ENCODE results near the gene ELOB. TPM values are rescaled to one million over a fixed set of nuclear protein-coding genes. Genes with fewer than 3 reads are reported as not detected.

Gene ELOB
- total and polyA plus RNA-seq, 2 of the 13 experiments (the other 11 are each of a cell fraction or from before 2014, with no cell fraction given): 208 to 225 TPM

DNA sequence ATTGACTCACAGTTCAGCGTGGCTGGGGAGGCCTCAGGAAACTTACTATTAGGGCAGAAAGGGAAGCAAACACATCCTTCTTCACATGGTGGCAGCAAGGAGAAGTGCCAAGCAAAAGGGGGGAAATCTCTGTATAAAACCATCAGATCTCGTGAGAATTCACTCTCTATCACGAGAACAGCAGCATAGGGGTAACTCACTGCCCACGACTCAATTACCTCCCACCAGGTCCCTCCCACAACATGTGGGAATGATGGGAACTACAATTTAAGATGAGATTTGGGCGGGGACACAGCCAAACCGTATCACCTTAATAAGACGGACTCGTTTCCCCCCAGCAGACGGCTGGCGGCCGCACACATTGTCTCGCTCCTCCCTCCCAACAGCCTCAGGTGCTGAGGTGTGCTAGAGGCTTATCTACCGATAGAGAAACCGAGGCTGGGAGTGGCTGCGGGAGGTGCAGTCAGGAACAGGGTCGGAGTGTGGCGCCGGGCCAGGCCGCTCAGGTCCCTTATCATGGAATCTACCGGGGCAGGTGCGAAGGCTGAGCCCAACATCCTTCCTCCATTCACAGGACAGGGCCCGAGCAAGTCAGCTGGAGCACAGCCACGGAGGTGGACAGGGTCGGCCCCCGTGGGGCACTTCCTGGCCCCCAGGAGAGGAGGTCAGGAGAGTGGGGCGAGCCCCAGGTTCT, 48.1 kb upstream of the ELOB start:
- Histone ChIP-seq H3K27me3 (ENCODE audit: control insufficient read depth in 1 of 2, insufficient read depth in 2 of 2, low read length in 2 of 2) (peaks cover 1 to 87% of the 10 kb centered on the region in 2 experiments), H3K27ac (ENCODE audit: extremely low read length, insufficient read depth, low read length) (no peak overlapping the region), H3K9ac (ENCODE audit: insufficient read depth, low read depth, low read length) (no peak overlapping the region), H4K20me1 (ENCODE audit: insufficient read depth, low read length) (no peaks in the 10 kb centered on the region), H3K4me2 (ENCODE audit: low read depth, low read length) (no peak overlapping the region), H3K4me1 (ENCODE audit: insufficient read depth, low read length) (peaks cover 31% of the 10 kb centered on the region), H3K36me3 (replicated peaks in 1 of 2; ENCODE audit: control insufficient read depth in 1 of 2, insufficient read depth in 2 of 2, low read length in 2 of 2) (no peaks in the 10 kb centered on the region), H2AFZ (ENCODE audit: low read length) (no peak overlapping the region), H3K79me2 (ENCODE audit: insufficient read depth, low read length) (no peaks in the 10 kb centered on the region), H3K4me3 (replicated peaks in 1 of 3; ENCODE audit: insufficient read depth in 1 of 3, low read depth in 2 of 3, low read length in 3 of 3) (no peak overlapping the region), H3K9me3 (ENCODE audit: low read length) (no peaks in the 10 kb centered on the region)
- TF ChIP-seq ZNF329 (CRISPR knock-in tag; IDR thresholded peaks at IDR 0.05; ENCODE audit: low read depth) (no peak), ZNF496 (CRISPR knock-in tag; IDR thresholded peaks at IDR 0.05; ENCODE audit: insufficient replicate concordance) (no peak), HCFC1 (IDR thresholded peaks at IDR 0.05; ENCODE audit: low read depth, low read length) (no peak), ZNF251 (CRISPR knock-in tag; IDR thresholded peaks at IDR 0.05) (no peak), CHD2 (IDR thresholded peaks at IDR 0.05; ENCODE audit: low read depth, low read length) (0 out of 2 replicates have a peak, but pooled peaks have one; percentile 20)
- TF ChIP-seq, protein P1, sequence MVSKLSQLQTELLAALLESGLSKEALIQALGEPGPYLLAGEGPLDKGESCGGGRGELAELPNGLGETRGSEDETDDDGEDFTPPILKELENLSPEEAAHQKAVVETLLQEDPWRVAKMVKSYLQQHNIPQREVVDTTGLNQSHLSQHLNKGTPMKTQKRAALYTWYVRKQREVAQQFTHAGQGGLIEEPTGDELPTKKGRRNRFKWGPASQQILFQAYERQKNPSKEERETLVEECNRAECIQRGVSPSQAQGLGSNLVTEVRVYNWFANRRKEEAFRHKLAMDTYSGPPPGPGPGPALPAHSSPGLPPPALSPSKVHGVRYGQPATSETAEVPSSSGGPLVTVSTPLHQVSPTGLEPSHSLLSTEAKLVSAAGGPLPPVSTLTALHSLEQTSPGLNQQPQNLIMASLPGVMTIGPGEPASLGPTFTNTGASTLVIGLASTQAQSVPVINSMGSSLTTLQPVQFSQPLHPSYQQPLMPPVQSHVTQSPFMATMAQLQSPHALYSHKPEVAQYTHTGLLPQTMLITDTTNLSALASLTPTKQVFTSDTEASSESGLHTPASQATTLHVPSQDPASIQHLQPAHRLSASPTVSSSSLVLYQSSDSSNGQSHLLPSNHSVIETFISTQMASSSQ (IDR thresholded peaks at IDR 0.05; ENCODE audit: low read depth): no peak
- TF ChIP-seq, protein P1 (CRISPR knock-in tag; IDR thresholded peaks at IDR 0.05; ENCODE audit: borderline replicate concordance): no peak
- WGBS (ENCODE audit: low lambda C conversion rate): 34% methylated on average over 25 of the region's 26 CpGs
- intact Hi-C loops (cut with micrococcal nuclease; ENCODE audit: unreplicated experiment): no loop called here
- in situ Hi-C loops (cut with HindIII; ENCODE audit: extremely low pct_ligation_motif_present, low pct_unique_long_range_greater_than_20kb): loop anchor here (5.0 kb wide), 1 partner anchor 38 kb away; the partner anchor contains the start of gene PRSS33
- ATAC-seq: no peak
- BruUV-seq (replicated peaks): no TSS peak
- no peak for FAIRE-seq
- DNase-seq (ENCODE audit: low spot score): no peak
- ChIA-PET POLR2A (no interaction called here), CTCF (ENCODE audit: low intra/inter-chr PET ratio, low total read pairs) (no interaction called here)

All from HepG2 (cell line).